ENCODE data around the gene RALGPS1.

The RALGPS1 gene

GRCh38 chr9:127066060-127066850, 151.7 kb downstream of the RALGPS1 start:
- no peak overlapping the region for H3K4me3 ChIP-seq (ENCODE audit: low read depth, low read length)
- TF ChIP-seq CTCF (IDR thresholded peaks at IDR 0.05; ENCODE audit: low read depth, low read length), result no peak

- no peak for TF ChIP-seq CTCF (IDR thresholded peaks at IDR 0.05; ENCODE audit: low read depth, low read length)
- H3K4me3 ChIP-seq (ENCODE audit: low read depth, low read length), result no peak overlapping the region
These were observed 152.2 kb downstream of the RALGPS1 start for GRCh38 chr9:127066851-127067136.

- no peak overlapping the region for H3K4me3 ChIP-seq (ENCODE audit: low read depth, low read length)
- TF ChIP-seq CTCF (IDR thresholded peaks at IDR 0.05; ENCODE audit: low read depth, low read length), result no peak
These were observed 153.1 kb downstream of the RALGPS1 start for GRCh38 chr9:127067603-127068220.

GRCh38 chr9:127074561-127075548, 160.3 kb downstream of the RALGPS1 start:
- no peak for TF ChIP-seq CTCF (IDR thresholded peaks at IDR 0.05; ENCODE audit: low read depth, low read length)
- no peak overlapping the region for H3K4me3 ChIP-seq (ENCODE audit: low read depth, low read length)

GRCh38 chr9:127075624-127076372, 161.2 kb downstream of the RALGPS1 start:
- no peak overlapping the region for H3K4me3 ChIP-seq (ENCODE audit: low read depth, low read length)
- TF ChIP-seq CTCF (IDR thresholded peaks at IDR 0.05; ENCODE audit: low read depth, low read length), result no peak

- TF ChIP-seq CTCF (IDR thresholded peaks at IDR 0.05; ENCODE audit: low read depth, low read length), result no peak
- no peak overlapping the region for H3K4me3 ChIP-seq (ENCODE audit: low read depth, low read length)
These were observed 162.5 kb downstream of the RALGPS1 start for GRCh38 chr9:127076860-127077643.

Measured in WI38 (cell line).